ENCODE results near the gene PRKG1.

PRKG1 gene

GRCh38 chr10:51141010-51141409 lies 66.7 kb downstream of the PRKG1 start:
- H3K27ac ChIP-seq (ENCODE audit: low read length) = no peak overlapping the region
- TF ChIP-seq CTCF (IDR thresholded peaks at IDR 0.05; ENCODE audit: low read depth, low read length) (no peak), EZH2phosphoT487 (IDR thresholded peaks at IDR 0.05; ENCODE audit: low read depth) (no peak)

DNA sequence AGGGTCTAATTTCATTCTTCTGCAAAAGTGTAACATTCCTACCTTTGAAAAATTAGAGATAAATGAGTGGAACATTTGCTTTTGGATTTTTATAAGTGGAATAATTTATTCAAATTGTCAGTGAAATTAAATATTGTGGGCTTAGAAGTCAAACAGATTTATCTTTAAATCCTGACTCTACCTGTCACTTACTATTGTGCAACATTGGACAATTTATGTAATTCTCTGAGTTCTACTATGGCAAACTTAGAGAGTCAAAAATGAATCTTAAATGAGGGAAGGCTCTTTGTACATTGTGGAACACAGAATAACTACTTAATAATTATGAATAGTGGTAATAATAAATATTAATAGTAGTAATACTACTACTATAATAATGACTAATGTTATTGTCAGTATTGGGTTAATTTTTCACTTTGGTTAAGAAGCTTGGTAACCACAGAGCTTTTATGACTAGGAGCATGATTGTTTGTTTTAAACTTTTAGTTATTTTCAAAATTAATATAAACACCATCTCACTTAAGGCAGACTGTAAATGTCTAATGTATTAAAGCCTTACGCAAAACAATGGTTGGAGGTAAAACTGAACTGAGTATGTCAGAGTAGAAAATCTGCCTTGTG lies 70.0 kb downstream of the PRKG1 start:
- H3K27me3 ChIP-seq (ENCODE audit: low read depth, low read length) = no peaks in the 10 kb centered on the region
- no peaks in the 10 kb centered on the region for H3K79me2 ChIP-seq (ENCODE audit: low read length)
- no peaks in the 10 kb centered on the region for H4K20me1 ChIP-seq (ENCODE audit: insufficient read depth, low read length)
- no peak overlapping the region for H3K27ac ChIP-seq (ENCODE audit: low read length)
- H3K4me2 ChIP-seq (ENCODE audit: low read length) = no peak overlapping the region
- H3K4me1 ChIP-seq (ENCODE audit: low read length) = no peaks in the 10 kb centered on the region
- no peak overlapping the region for H2AFZ ChIP-seq (ENCODE audit: low read depth, low read length)
- no peak overlapping the region for H3K4me3 ChIP-seq (ENCODE audit: low read length)
- no peak overlapping the region for H3K9ac ChIP-seq (ENCODE audit: low read length)
- no peak for TF ChIP-seq CTCF (IDR thresholded peaks at IDR 0.05; ENCODE audit: low read depth, low read length)
- TF ChIP-seq EZH2phosphoT487 (IDR thresholded peaks at IDR 0.05; ENCODE audit: low read depth) = no peak
- no peaks in the 10 kb centered on the region for H3K36me3 ChIP-seq (replicated peaks; ENCODE audit: low read depth, low read length)
- no peaks in the 10 kb centered on the region for H3K9me3 ChIP-seq (ENCODE audit: insufficient read depth, low read length)

More at GRCh38 chr10:51141010-51141409, 66.7 kb downstream of the PRKG1 start:
- no peaks in the 10 kb centered on the region for H3K79me2 ChIP-seq (ENCODE audit: low read length)
- no peaks in the 10 kb centered on the region; the same call in 1 of the 2 replicates for H3K9me3 ChIP-seq (ENCODE audit: insufficient read depth, low read length)
- H3K4me2 ChIP-seq (ENCODE audit: low read length) = no peak overlapping the region
- no peaks in the 10 kb centered on the region for H4K20me1 ChIP-seq (ENCODE audit: insufficient read depth, low read length)
- no peaks in the 10 kb centered on the region for H3K4me1 ChIP-seq (ENCODE audit: low read length)
- no peak overlapping the region; the same call in 1 of the 2 replicates for H2AFZ ChIP-seq (ENCODE audit: low read depth, low read length)
- no peak overlapping the region for H3K4me3 ChIP-seq (ENCODE audit: low read length)
- H3K9ac ChIP-seq (ENCODE audit: low read length) = no peak overlapping the region
- H3K36me3 ChIP-seq (replicated peaks; ENCODE audit: low read depth, low read length) = no peaks in the 10 kb centered on the region
- H3K27me3 ChIP-seq (ENCODE audit: low read depth, low read length) = no peaks in the 10 kb centered on the region

- no peaks in the 10 kb centered on the region for H3K36me3 ChIP-seq (replicated peaks; ENCODE audit: low read depth, low read length)
- H3K4me3 ChIP-seq (ENCODE audit: low read length) = no peak overlapping the region
- no peaks in the 10 kb centered on the region for H3K79me2 ChIP-seq (ENCODE audit: low read length)
- no peak overlapping the region for H3K27ac ChIP-seq (ENCODE audit: low read length)
- no peak overlapping the region for H3K9ac ChIP-seq (ENCODE audit: low read length)
- TF ChIP-seq EZH2phosphoT487 (IDR thresholded peaks at IDR 0.05; ENCODE audit: low read depth) = no peak
- TF ChIP-seq CTCF (IDR thresholded peaks at IDR 0.05; ENCODE audit: low read depth, low read length) = no peak
- no peak overlapping the region for H3K4me2 ChIP-seq (ENCODE audit: low read length)
- no peaks in the 10 kb centered on the region for H3K4me1 ChIP-seq (ENCODE audit: low read length)
- H3K9me3 ChIP-seq (ENCODE audit: insufficient read depth, low read length) = no peaks in the 10 kb centered on the region
- H2AFZ ChIP-seq (ENCODE audit: low read depth, low read length) = no peak overlapping the region
- H3K27me3 ChIP-seq (ENCODE audit: low read depth, low read length) = no peaks in the 10 kb centered on the region
- H4K20me1 ChIP-seq (ENCODE audit: insufficient read depth, low read length) = no peaks in the 10 kb centered on the region
Measured at GRCh38 chr10:51145375-51145774, 71.1 kb downstream of the PRKG1 start.

- Histone ChIP-seq H3K4me2 (ENCODE audit: low read length) (no peak overlapping the region), H3K9me3 (ENCODE audit: insufficient read depth, low read length) (no peaks in the 10 kb centered on the region), H3K36me3 (replicated peaks; ENCODE audit: low read depth, low read length) (no peaks in the 10 kb centered on the region), H3K4me1 (ENCODE audit: low read length) (no peaks in the 10 kb centered on the region), H3K27me3 (ENCODE audit: low read depth, low read length) (no peaks in the 10 kb centered on the region), H3K9ac (ENCODE audit: low read length) (no peak overlapping the region), H4K20me1 (ENCODE audit: insufficient read depth, low read length) (no peaks in the 10 kb centered on the region), H3K4me3 (ENCODE audit: low read length) (no peak overlapping the region), H2AFZ (ENCODE audit: low read depth, low read length) (no peak overlapping the region), H3K27ac (ENCODE audit: low read length) (no peak overlapping the region), H3K79me2 (ENCODE audit: low read length) (no peaks in the 10 kb centered on the region)
- no peak for TF ChIP-seq CTCF (IDR thresholded peaks at IDR 0.05; ENCODE audit: low read depth, low read length)
- no peak for TF ChIP-seq EZH2phosphoT487 (IDR thresholded peaks at IDR 0.05; ENCODE audit: low read depth)
Measured at GRCh38 chr10:51147644-51148399, 73.5 kb downstream of the PRKG1 start.

All from OCI-LY3 (cell line).